Measurements from ENCODE around the gene OXCT2. TPM values are rescaled to one million over a fixed set of nuclear protein-coding genes. Genes with fewer than 3 reads are reported as not detected.

Gene OXCT2
- total and polyA plus RNA-seq, 2 donors (not counting 1 experiment from before 2014, with no cell fraction given): 1.0 to 1.9 TPM

DNA sequence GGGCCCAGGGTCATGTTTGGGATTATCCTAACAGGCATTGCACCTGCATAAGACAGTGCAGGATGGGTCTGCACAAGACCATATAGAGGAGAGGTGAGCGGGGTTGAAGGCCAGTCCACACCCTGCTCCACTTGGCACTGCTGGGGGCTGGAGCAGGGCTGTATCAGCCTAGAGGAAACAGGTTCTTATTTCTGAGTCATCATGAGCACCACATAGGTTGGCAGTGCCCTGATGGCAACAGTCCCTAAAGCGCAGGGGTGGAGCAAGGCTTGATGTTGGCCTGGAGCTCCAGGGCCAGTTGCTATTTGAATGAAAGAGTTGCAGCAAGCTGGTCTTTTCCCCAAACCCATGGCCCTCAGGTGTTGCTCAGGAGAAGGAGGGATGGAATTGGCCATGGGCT lies 47.3 kb upstream of the OXCT2 start:
- H3K4me3 ChIP-seq (ENCODE audit: control extremely low read depth in 1 of 5, extremely low read depth in 1 of 5, insufficient read depth in 1 of 5, low read depth in 2 of 5, low read length in 4 of 5): no peak overlapping the region
- DNase-seq (no peak), ATAC-seq (ENCODE audit: low read depth) (no peak)
- Mint-ChIP-seq H3K4me3 (no peak overlapping the region), H3K4me1 (peaks cover 10% of the 10 kb centered on the region), H3K9me3 (ENCODE audit: insufficient read depth) (no peaks in the 10 kb centered on the region), H3K27ac (peak overlapping the region; percentile 20), H3K27me3 (no peaks in the 10 kb centered on the region)
- H4K20me1 ChIP-seq (ENCODE audit: control insufficient read depth, insufficient read depth, low read length, poor library complexity, severe bottlenecking): no peaks in the 10 kb centered on the region
- peaks cover 0 to 6% (median 0%) of the 10 kb centered on the region in 3 donors for H3K9me3 ChIP-seq (ENCODE audit: control extremely low read depth in 1 of 3, control insufficient read depth in 2 of 3, insufficient read depth in 1 of 3, low read length in 2 of 3)
- 100% methylated on average over 2 of the region's 2 CpGs for WGBS (ENCODE audit: insufficient coverage)
- POLR2A ChIA-PET: no interaction called here
- no peak overlapping the region for H3K4me2 ChIP-seq (replicated peaks; ENCODE audit: low read depth, low read length, poor library complexity, severe bottlenecking)
- no peaks in the 10 kb centered on the region for H3K27me3 ChIP-seq (replicated peaks in 1 of 4; ENCODE audit: control extremely low read depth in 1 of 4, control insufficient read depth in 3 of 4, insufficient read depth in 4 of 4, low read length in 3 of 4)
- CTCF ChIA-PET: interaction anchor here (1.5 to 9.5 kb wide), 6 partner anchors 27 to 214 kb away, joined by 4 to 102 read pairs (median 14); partner anchors contain the start of gene MYCL
- no peaks in the 10 kb centered on the region for H3K36me3 ChIP-seq (replicated peaks in 1 of 2; ENCODE audit: control extremely low read depth in 1 of 2, control insufficient read depth in 1 of 2, extremely low read depth in 1 of 2, insufficient read depth in 2 of 2, low read length in 1 of 2)
- intact Hi-C loops (cut with micrococcal nuclease): loop anchor here (5.0 kb wide), 3 partner anchors 64 to 139 kb away; partner anchors contain the start of genes MFSD2A and TRIT1
- no peak overlapping the region for H2AFZ ChIP-seq (ENCODE audit: insufficient read depth, low read depth, low read length, poor library complexity, severe bottlenecking)
- no peak overlapping the region for H3K9ac ChIP-seq (ENCODE audit: low read length)
- peaks cover 6 to 15% of the 10 kb centered on the region in 2 donors for H3K4me1 ChIP-seq (ENCODE audit: control insufficient read depth in 2 of 2, insufficient read depth in 2 of 2, low read length in 2 of 2)
- H3K79me2 ChIP-seq (ENCODE audit: control insufficient read depth, insufficient read depth, low read length): no peaks in the 10 kb centered on the region
- no peak for TF ChIP-seq EZH2 (IDR thresholded peaks at IDR 0.05; ENCODE audit: borderline replicate concordance, insufficient read depth, low read depth, low read length, poor library complexity, severe bottlenecking)
- TF ChIP-seq, protein P1, sequence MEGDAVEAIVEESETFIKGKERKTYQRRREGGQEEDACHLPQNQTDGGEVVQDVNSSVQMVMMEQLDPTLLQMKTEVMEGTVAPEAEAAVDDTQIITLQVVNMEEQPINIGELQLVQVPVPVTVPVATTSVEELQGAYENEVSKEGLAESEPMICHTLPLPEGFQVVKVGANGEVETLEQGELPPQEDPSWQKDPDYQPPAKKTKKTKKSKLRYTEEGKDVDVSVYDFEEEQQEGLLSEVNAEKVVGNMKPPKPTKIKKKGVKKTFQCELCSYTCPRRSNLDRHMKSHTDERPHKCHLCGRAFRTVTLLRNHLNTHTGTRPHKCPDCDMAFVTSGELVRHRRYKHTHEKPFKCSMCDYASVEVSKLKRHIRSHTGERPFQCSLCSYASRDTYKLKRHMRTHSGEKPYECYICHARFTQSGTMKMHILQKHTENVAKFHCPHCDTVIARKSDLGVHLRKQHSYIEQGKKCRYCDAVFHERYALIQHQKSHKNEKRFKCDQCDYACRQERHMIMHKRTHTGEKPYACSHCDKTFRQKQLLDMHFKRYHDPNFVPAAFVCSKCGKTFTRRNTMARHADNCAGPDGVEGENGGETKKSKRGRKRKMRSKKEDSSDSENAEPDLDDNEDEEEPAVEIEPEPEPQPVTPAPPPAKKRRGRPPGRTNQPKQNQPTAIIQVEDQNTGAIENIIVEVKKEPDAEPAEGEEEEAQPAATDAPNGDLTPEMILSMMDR (IDR thresholded peaks at IDR 0.05): no peak
- no peak overlapping the region for H3K27ac ChIP-seq (ENCODE audit: low read length in 2 of 2)
